ENCODE results near the gene NOL4L.

NOL4L gene

GRCh38 chr20:32534661-32535240 lies 50.4 kb downstream of the NOL4L start:
- Histone ChIP-seq H3K36me3 (ENCODE audit: insufficient read depth, low read length) (no peaks in the 10 kb centered on the region), H3K9ac (ENCODE audit: low read depth, low read length) (no peak overlapping the region; the same call in 1 of the 2 replicates), H3K4me1 (ENCODE audit: insufficient read depth, low read length) (peaks cover 32% of the 10 kb centered on the region), H3K9me3 (ENCODE audit: control insufficient read depth, insufficient read depth, low read length) (no peaks in the 10 kb centered on the region)

- no peaks in the 10 kb centered on the region for H3K36me3 ChIP-seq (ENCODE audit: insufficient read depth, low read length)
- H3K4me1 ChIP-seq (ENCODE audit: insufficient read depth, low read length): peaks cover 26% of the 10 kb centered on the region
- no peaks in the 10 kb centered on the region for H3K9me3 ChIP-seq (ENCODE audit: control insufficient read depth, insufficient read depth, low read length)
- no peak overlapping the region for H3K9ac ChIP-seq (ENCODE audit: low read depth, low read length)
Observed at GRCh38 chr20:32533732-32534131, 51.4 kb downstream of the NOL4L start.

GRCh38 chr20:32532246-32532645 lies 52.9 kb downstream of the NOL4L start:
- no peaks in the 10 kb centered on the region for H3K9me3 ChIP-seq (ENCODE audit: control insufficient read depth, insufficient read depth, low read length)
- peaks cover 19% of the 10 kb centered on the region for H3K4me1 ChIP-seq (ENCODE audit: insufficient read depth, low read length)
- H3K36me3 ChIP-seq (ENCODE audit: insufficient read depth, low read length): no peaks in the 10 kb centered on the region
- no peak overlapping the region for H3K9ac ChIP-seq (ENCODE audit: low read depth, low read length)

- Histone ChIP-seq H3K36me3 (ENCODE audit: insufficient read depth, low read length) (no peaks in the 10 kb centered on the region; the same call in 1 of the 2 replicates), H3K4me1 (ENCODE audit: insufficient read depth, low read length) (peaks cover 3% of the 10 kb centered on the region), H3K9ac (ENCODE audit: low read depth, low read length) (no peak overlapping the region), H3K9me3 (ENCODE audit: control insufficient read depth, insufficient read depth, low read length) (no peaks in the 10 kb centered on the region)
Observed at GRCh38 chr20:32528905-32529670, 56.0 kb downstream of the NOL4L start.

GRCh38 chr20:32528171-32528891 lies 56.8 kb downstream of the NOL4L start:
- H3K9ac ChIP-seq (ENCODE audit: low read depth, low read length): no peak overlapping the region
- no peaks in the 10 kb centered on the region for H3K9me3 ChIP-seq (ENCODE audit: control insufficient read depth, insufficient read depth, low read length)
- H3K4me1 ChIP-seq (ENCODE audit: insufficient read depth, low read length): no peaks in the 10 kb centered on the region; the same call in 1 of the 2 replicates
- H3K36me3 ChIP-seq (ENCODE audit: insufficient read depth, low read length): no peaks in the 10 kb centered on the region; the same call in 1 of the 2 replicates

- Histone ChIP-seq H3K36me3 (ENCODE audit: insufficient read depth, low read length) (no peaks in the 10 kb centered on the region; the same call in 1 of the 2 replicates), H3K4me1 (ENCODE audit: insufficient read depth, low read length) (no peaks in the 10 kb centered on the region; the same call in 1 of the 2 replicates), H3K9ac (ENCODE audit: low read depth, low read length) (no peak overlapping the region; the same call in 1 of the 2 replicates), H3K9me3 (ENCODE audit: control insufficient read depth, insufficient read depth, low read length) (no peaks in the 10 kb centered on the region)
Observed at GRCh38 chr20:32527447-32528055, 57.6 kb downstream of the NOL4L start.

- H3K9ac ChIP-seq (ENCODE audit: low read depth, low read length): no peak overlapping the region; the same call in 1 of the 2 replicates
- no peaks in the 10 kb centered on the region; the same call in 1 of the 2 replicates for H3K4me1 ChIP-seq (ENCODE audit: insufficient read depth, low read length)
Observed at GRCh38 chr20:32527052-32527446, 58.1 kb downstream of the NOL4L start.

GRCh38 chr20:32526541-32526940 lies 58.6 kb downstream of the NOL4L start:
- no peaks in the 10 kb centered on the region; the same call in 1 of the 2 replicates for H3K4me1 ChIP-seq (ENCODE audit: insufficient read depth, low read length)
- H3K9ac ChIP-seq (ENCODE audit: low read depth, low read length): no peak overlapping the region
- no peaks in the 10 kb centered on the region for H3K9me3 ChIP-seq (ENCODE audit: control insufficient read depth, insufficient read depth, low read length)

More at GRCh38 chr20:32527052-32527446, 58.1 kb downstream of the NOL4L start:
- Histone ChIP-seq H3K9me3 (ENCODE audit: control insufficient read depth, insufficient read depth, low read length) (no peaks in the 10 kb centered on the region), H3K36me3 (ENCODE audit: insufficient read depth, low read length) (no peaks in the 10 kb centered on the region; the same call in 1 of the 2 replicates)

GRCh38 chr20:32526125-32526524 lies 59.0 kb downstream of the NOL4L start:
- H3K36me3 ChIP-seq (ENCODE audit: insufficient read depth, low read length): no peaks in the 10 kb centered on the region; the same call in 1 of the 2 replicates
- H3K4me1 ChIP-seq (ENCODE audit: insufficient read depth, low read length): no peaks in the 10 kb centered on the region; the same call in 1 of the 2 replicates
- no peaks in the 10 kb centered on the region for H3K9me3 ChIP-seq (ENCODE audit: control insufficient read depth, insufficient read depth, low read length)
- H3K9ac ChIP-seq (ENCODE audit: low read depth, low read length): no peak overlapping the region

More at GRCh38 chr20:32526541-32526940, 58.6 kb downstream of the NOL4L start:
- no peaks in the 10 kb centered on the region; the same call in 1 of the 2 replicates for H3K36me3 ChIP-seq (ENCODE audit: insufficient read depth, low read length)

- Histone ChIP-seq H3K9ac (ENCODE audit: low read depth, low read length) (no peak overlapping the region), H3K4me1 (ENCODE audit: insufficient read depth, low read length) (no peaks in the 10 kb centered on the region; the same call in 1 of the 2 replicates), H3K36me3 (ENCODE audit: insufficient read depth, low read length) (no peaks in the 10 kb centered on the region; the same call in 1 of the 2 replicates), H3K9me3 (ENCODE audit: control insufficient read depth, insufficient read depth, low read length) (no peaks in the 10 kb centered on the region)
Observed at GRCh38 chr20:32524829-32525501, 60.2 kb downstream of the NOL4L start.

- Histone ChIP-seq H3K9me3 (ENCODE audit: control insufficient read depth, insufficient read depth, low read length) (no peaks in the 10 kb centered on the region), H3K4me1 (ENCODE audit: insufficient read depth, low read length) (no peaks in the 10 kb centered on the region; the same call in 1 of the 2 replicates), H3K9ac (ENCODE audit: low read depth, low read length) (no peak overlapping the region), H3K36me3 (ENCODE audit: insufficient read depth, low read length) (no peaks in the 10 kb centered on the region; the same call in 1 of the 2 replicates)
Observed at GRCh38 chr20:32523613-32524213, 61.4 kb downstream of the NOL4L start.

- no peaks in the 10 kb centered on the region; the same call in 1 of the 2 replicates for H3K4me1 ChIP-seq (ENCODE audit: insufficient read depth, low read length)
- no peaks in the 10 kb centered on the region for H3K9me3 ChIP-seq (ENCODE audit: control insufficient read depth, insufficient read depth, low read length)
- H3K9ac ChIP-seq (ENCODE audit: low read depth, low read length): no peak overlapping the region
- H3K36me3 ChIP-seq (ENCODE audit: insufficient read depth, low read length): no peaks in the 10 kb centered on the region; the same call in 1 of the 2 replicates
Observed at GRCh38 chr20:32522776-32523612, 62.1 kb downstream of the NOL4L start.

GRCh38 chr20:32522526-32522775 lies 62.7 kb downstream of the NOL4L start:
- Histone ChIP-seq H3K4me1 (ENCODE audit: insufficient read depth, low read length) (peaks cover 5% of the 10 kb centered on the region; the same call in 1 of the 2 replicates), H3K36me3 (ENCODE audit: insufficient read depth, low read length) (no peaks in the 10 kb centered on the region; the same call in 1 of the 2 replicates), H3K9ac (ENCODE audit: low read depth, low read length) (no peak overlapping the region), H3K9me3 (ENCODE audit: control insufficient read depth, insufficient read depth, low read length) (no peaks in the 10 kb centered on the region)
